Amniotic stem cell (primary cell): Measurements from ENCODE around the gene LMOD3.

ENCODE experiments used
- DNase-seq: peaks from one replicate; lab custom pipeline; 2025; lab: John Stamatoyannopoulos, UW

LMOD3 gene

DNA sequence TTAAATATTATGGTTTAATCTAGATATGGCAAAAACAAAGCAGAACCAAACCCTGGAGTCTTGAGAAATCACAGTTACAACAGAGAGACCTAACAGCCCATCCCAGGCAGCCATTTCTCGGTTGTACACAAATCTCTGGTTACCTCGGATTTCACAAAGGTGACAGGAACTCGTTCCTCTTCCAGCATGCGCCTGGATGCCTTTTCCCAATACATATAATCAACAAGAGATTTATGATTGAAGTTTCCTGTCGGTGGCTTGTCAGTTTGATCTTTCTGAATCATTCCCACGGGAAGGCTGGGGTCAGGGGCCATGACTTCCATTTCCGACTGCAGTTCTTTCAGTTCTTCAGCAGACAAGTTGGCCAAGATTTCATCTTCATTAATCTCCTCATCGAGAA lies 445 bp downstream of the LMOD3 start:
- DNase-seq: no peak

DNA sequence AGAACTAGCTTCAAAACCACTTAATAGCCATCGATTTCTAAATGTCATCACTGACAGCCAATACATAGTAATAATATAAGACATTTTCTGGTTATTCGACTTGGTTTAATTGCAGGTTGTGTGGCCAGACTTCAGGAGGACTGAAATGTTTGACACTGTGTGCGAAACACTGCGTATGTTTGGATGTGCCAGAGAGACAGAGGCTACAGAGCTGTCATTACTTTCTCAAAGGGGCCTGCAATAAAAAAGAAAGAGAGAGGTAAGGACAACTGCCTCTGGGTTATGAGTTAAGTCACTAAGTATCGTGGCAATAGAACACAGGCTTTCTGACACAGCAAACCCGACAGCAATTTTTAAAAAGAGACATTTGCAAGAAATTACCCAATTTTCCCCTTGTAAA lies 882 bp downstream of the LMOD3 start:
- DNase-seq: no peak

DNA sequence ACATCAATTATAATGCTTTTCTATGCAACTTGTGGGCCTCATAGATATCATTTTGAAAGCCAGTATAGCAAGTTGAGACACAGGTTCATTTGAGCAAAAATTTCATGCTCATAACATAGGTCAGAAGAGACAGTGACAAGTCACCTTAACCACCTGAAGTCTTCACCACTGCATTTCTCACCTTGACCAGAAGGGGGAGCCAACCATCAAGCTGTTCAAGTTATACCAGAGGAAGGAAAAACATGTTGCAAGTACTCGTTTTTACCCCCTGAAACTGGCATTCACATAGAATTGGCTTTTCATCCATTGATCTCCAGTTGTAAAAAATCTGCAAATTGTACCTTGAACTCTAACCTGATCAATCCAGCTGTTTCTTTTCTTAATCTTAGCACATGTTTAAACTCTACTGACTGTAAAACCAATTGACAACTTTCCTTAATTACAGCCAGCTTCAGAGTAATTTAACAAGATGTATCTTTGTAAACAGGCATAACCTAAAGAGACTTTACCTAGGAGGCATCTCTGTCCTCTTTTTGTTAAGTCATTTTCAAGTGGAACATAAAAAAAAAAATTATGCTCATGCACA lies 1.4 kb downstream of the LMOD3 start:
- peak; percentile 19 for DNase-seq

DNA sequence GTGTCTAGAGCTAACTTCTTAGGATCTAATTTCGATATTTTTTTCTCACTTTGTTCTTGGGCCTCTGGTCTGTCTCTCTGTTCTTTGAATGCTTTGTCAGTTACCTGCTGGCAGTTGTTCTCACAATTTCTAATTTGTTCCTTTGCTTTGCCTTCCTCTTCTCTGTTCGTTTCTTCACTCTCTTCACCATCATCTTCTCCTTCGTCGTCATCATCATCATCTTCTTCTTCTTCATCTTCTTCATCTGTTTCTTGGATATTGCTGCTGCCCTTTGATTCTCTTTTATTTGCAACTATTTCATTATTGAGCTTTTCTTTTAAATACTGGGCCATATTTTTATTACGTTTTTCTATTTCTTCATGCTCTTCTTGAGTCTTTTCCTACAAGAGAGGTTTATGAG lies 2.7 kb downstream of the LMOD3 start:
- DNase-seq: no peak

DNA sequence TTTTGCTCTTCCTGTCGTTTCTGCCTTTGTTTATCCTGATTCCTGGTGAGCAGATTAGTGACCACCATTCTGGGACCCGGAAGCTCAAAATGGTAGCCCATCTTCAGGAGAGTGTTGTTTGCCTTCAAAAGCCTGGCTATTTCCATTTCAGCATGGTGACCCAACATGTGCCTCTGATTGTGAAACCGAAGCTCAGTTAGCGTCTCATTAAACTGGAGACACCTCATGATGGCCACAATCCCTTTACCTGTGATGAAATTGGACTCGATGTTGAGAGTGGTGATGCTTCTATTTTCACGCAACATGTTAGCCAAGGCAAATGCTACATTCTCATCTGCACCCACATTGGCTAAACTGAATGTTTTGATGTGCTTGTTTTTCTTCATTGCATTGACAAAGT lies 3.3 kb downstream of the LMOD3 start:
- DNase-seq: no peak

DNA sequence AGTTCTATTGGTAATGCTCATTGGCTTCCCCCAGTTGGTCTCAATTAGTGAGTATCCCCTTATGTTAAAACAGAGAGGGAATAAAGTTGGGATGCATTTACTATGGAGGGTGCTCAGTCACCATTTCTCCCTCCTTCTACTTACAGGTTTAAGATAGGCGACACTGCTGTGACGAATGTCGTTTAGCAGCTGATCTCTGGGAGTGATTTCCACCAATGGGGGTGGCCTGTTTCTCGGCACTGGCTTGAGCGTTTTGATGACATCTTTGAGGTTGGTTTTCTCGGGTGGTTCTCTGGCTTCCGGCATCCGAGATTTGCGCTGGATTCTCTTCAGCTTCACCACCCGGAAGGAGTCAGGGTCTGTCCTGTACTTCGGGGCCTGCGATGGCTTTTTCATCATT lies 3.8 kb downstream of the LMOD3 start:
- no peak for DNase-seq

DNA sequence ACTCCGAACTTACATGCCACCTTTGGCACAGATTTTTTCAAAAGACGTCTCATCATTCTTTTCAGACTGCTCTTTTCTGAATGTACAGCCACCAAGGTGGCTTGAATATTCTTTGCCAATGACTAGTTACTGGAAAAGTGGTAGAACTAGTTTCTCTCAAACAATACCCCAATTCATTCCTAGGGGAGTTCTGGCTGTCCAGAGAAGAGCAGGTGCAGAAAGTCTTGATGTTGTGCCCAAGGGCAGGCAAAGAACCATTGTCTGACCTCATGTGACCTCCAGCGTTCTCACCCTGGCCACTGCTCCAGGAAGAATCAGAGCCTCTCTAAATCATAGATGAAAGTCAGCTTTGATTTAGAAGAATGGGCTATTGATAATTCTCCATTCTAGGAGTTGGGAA lies 5.5 kb downstream of the LMOD3 start:
- no peak for DNase-seq

DNA sequence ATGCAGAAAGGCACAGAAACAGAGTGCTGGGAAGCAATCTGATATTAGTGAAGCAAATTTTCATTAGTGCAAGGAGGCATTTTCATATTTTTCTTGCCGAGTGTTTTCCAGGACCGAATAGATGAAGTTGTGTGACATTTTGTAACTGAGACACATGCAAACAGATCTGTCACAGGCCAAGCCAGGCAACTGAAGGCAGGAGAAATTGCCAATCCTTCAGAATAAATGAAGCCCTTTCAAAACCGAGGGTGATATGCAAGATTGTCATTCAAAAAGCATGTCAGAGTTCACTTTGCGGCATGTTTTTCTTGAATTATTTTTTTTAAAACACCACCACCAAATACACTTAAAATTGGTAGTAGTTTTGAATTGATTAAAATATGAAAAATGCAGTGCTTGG lies 6.2 kb downstream of the LMOD3 start:
- DNase-seq: no peak

DNA sequence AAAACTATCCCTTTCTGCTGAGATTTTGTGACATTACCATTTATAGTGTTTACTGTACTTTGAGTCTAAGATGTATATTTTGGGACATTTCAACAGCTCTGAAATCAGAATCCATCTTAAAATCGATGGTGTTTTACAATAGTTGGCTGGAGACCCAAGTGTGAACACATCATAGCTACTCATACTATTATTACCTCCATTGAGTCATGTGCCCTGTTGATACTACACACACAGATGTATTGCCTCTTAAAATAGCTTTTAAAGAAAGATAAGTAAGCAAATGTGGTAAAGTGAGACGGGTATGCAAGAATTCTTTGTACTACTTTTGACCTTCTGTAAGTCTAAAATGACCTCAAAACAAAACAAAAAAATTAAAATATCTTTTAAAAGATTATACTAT lies 6.7 kb downstream of the LMOD3 start:
- no peak for DNase-seq

DNA sequence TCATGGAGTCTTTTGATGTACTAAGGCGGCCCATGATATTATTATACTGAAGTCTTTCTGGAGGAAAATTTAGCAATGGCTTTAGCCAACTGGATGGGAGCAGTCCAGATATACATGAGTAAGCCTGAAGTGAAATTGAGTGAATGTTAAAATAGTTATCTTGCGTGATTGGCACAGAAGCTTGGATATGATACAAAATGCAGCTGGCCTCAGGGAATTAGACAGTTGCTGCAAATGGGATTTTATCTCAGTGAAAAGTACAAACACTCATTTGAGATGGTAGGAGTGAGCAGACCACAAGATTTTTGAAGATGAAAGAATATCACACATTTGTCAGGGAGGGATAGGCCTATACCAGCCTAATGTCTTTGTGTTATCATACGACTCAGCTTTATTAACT lies 8.9 kb downstream of the LMOD3 start:
- no peak for DNase-seq

DNA sequence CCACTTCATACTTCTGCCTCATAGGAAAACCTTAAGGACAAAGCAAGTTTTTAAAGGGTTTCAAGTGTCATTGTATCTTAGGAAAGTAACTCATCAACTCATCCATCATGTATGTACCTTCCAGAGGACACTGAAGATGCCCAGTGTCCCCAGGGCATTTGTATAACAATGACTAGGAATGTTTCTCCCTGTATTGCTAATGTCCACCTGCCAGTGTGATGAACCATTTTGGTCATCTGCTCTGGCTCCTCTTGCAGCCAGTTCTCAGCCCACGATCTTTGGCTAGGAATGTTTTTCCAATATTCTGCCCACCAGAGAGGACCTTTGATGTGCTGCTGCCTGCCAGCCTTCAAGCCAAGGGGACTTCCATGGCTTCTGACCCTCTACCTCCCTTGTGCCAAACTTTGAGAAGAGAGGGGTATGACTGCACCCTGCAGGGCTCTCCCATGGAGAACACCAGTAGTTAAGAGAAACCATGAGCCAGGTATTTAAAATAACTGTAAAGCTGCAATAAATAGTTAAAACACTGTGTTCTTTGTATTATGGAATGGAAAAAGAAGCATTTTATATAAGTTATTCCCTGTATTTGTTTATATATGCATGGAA lies 11.4 kb downstream of the LMOD3 start:
- DNase-seq: no peak

DNA sequence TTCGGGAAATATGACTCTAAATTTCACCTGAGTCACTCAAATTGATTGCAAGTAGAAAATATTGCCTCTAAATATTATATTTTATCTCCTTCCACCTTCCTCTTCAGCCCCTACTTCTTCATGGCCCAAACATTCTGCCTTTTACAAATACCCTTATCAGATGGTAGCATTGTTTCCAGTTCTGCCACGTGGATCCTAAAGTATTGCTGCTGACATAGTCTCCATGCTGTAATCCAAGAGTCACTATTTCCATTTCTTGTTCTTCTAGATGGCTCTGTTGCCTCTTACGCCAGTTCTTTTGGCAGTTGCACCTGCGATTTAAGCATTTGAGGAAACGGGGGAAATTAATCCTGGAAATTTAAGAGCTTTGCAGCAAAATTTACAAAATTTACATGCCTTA lies 13.6 kb downstream of the LMOD3 start:
- no peak for DNase-seq

DNA sequence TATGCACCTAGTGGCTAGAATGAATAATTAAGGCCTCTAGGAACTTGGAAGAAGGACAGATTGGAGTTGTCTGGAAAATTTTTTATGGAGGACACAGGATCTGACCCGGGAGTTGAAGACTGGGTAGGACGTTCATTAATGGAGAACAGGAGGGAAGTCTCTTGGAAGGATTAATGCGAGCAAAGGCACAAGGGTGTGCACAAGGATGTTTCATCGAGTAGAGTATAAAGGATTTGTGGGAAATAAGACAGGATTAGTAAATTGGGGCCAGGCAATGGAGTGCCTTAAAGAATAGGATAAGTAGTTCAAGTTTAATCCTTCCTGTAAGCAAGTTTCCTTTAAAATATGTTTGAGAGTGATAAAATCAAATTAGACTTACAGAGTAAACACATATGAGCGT lies 14.6 kb downstream of the LMOD3 start:
- no peak for DNase-seq

DNA sequence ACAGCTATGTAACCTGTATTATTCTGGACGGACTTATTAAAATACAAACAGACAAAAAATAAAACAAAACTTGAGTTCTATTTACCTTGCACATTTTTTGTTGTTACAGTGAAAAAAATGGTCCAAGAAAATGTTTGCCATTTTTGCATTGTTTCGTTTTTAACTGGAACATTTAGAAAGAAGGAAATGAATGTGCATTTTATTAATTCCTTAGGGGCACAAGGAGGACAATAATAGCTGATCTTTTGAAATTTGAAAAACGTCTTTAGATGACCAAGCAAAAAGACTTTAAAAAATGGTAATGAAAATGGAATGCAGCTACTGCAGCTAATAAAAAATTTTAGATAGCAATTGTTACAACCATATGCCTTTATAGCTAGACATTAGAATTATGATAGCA lies 17.1 kb downstream of the LMOD3 start:
- no peak for DNase-seq

DNA sequence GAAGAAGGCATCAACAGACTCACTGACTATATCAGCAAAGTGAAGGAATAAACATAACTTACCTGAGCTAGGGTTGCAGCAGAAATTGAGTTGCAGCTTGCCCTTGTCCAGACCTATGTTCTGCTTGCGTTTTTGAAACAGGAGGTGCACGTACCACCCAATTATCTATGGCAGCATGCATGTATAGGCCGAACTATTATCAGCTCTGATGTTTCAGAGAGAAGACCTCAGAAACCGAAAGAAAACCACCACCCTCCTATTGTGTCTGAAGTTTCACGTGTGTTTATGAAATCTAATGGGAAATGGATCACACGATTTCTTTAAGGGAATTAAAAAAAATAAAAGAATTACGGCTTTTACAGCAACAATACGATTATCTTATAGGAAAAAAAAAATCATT lies 17.8 kb downstream of the LMOD3 start:
- no peak for DNase-seq

DNA sequence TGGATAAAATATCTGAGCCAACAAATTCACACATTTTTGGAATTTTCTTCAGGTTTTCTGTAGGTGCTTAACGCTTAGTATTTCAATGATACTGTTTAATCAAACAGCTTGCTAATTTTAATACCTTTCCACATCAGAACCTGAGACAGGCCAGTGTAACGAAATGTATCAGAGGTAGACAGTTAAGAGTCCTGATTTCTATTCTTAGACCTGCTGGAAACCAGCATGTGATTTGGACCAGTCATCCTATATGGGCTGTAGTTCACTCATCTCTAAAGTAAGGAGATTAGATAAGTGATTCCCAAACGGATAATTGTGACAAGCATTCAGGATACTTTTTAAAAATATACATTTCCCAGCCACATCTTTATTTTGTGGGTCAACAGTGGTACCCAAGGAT lies 19.3 kb downstream of the LMOD3 start:
- no peak for DNase-seq

DNA sequence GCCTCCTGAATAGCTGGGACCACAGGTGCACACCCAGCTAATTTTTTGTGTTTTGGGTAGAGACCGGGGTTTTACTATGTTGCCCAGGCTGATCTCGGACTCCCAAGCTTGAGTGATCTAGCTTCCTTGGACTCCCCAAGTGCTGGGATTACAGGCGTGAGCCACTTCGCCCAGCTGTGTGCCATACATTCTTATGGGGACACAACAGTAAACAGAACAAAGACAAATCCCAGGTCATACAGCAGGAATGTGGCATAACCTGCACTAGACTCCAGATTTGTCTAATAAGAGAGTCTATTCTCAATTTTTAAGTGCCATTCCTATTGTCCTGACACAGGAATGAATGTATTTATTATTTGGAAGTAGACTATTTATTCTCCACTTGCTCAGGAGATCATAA lies 20.0 kb downstream of the LMOD3 start:
- no peak for DNase-seq

DNA sequence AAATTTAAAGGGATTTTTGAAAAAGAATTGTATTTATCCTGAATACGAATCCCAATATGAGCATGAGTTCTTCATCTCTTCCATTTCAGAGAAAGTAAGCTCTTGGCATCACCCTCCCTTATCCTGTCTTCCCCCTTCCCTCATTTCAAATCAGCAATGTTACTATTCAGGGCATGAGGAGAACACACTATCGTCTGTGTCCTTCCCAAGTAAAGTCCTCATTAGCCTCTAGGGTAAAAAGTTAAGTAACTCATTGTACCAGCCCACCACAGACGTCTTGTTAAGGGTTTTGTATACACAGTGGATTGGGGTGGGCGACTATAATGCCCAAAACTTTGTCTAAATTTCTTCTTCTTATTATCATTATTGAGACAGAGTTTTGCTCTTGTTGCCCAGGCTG lies 22.8 kb downstream of the LMOD3 start:
- DNase-seq: no peak

DNA sequence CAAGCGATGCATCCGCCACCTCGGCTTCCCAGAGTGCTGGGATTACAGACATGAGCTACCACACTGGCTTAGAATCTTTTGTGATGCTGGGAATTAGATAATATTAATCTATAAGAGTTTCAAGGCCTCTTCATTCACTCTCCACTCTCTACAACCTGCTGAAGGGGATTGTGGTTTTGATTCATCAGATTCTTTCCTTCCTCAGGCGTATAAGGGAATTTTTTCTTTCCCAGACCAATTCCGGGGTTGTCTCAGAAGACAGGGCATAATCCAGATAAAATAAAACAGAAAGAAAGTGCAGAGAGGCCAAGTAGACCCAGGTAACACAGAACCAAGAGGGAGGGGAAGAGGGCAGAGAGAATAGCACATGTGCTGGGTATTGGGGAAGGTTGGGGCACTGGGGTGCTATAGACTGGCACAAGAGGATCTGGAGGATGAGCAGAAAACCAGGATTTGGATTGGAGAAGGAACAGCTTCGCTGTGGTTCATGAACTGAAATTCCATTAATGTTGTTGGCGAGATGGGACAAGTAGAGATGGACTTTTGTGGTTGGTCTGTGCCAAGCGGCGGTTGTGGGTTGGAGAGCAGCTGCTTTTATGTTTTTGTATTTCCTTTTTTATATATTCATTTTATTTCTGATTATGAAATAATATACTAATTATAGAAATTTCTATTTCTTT lies 24.8 kb downstream of the LMOD3 start:
- DNase-seq: no peak

DNA sequence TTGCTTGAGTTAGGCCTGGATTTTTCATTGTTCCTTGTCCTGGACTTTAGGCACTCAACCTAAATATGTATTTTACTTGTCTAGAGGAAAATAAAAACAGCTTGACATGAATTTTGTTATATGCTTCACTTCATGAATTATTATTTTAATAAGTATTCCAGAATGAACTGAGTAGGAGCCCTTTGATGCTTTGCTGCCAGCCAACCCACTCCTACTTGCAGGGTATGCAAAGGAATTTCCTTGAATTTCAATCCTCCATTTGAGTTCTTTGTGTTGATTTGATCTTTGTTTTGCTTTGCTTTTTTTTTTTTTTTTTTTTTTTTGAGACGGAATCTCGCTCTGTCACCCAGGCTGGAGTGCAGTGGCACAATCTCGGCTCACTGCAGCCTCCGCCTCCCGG lies 26.1 kb downstream of the LMOD3 start:
- DNase-seq: no peak

DNA sequence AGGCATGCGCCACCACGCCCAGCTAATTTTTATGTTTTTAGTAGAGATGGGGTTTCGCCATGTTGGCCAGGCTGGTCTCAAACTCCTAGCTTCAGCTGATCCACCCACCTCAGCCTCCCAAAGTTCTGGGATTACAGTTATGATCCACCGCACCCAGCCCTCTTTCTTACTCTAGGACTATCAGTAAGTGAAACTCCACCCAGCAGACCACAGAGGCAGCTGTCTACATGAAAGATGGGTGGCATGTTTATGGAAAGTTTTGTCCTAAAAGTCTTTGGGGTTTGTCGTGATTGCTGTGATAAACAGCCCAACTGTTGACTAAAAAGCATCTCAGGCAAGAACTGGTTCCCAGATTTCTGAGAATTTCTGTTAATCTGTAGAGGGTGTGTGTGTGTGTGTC lies 26.8 kb downstream of the LMOD3 start:
- no peak for DNase-seq

DNA sequence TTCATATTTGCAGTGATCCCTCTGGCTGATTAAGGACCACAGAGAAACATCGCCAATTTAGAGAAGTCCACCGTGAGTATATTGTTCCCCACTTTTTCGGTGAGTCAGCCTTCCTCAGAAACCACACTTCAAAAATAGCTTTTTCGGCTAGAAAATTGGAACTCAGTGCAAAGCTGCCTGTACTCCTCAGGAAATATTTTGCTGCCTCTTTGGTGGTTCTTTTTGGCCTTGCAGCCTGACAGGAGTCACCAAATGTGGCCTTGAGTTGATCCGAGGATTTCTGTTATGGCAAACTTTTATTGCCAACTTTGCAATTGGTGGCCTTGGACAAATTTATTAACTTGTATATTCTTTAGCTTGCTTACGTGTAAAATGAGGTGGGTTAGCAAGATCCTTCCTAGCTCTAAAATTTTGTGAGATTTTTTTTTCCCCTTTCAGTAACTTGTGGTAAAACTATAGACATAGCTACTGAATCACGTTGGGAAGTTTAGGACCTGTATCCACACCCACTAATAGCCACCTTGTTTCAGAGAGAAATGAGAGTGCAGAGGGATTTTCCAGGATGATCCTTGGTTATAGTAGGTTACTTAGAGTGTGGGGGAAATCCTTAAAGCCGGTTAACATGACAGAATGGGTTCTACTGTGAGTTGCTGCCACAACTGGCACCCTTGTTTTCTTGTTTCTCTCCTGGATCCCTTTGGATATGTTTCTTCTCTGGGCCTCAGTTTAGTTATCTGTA lies 27.8 kb downstream of the LMOD3 start:
- no peak for DNase-seq

DNA sequence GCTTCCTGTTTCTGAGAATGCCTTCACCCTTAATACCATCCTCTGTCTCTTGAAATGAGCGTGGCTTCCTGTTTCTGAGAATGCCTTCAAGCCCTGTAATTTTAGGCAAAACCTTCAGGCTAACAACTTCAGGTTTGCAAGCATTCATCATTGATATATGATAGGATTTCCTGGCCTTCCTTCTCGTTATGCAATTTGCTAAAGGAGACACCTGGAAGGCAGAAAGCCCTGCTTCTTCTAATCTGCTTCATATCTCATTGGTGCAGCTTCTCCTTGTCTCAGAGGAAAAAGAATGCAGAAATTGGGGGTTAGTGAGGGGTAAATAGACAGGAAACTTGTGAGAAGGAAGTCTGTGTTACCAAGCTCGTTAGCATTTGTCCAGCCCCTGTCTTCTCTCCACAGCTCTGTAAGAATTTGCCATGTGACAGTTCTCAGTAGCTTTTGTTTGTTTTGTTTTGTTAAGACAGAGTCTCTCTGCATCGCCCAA lies 30.3 kb downstream of the LMOD3 start:
- DNase-seq: no peak
